ENCODE results near the gene C1QTNF8.

Gene C1QTNF8

DNA sequence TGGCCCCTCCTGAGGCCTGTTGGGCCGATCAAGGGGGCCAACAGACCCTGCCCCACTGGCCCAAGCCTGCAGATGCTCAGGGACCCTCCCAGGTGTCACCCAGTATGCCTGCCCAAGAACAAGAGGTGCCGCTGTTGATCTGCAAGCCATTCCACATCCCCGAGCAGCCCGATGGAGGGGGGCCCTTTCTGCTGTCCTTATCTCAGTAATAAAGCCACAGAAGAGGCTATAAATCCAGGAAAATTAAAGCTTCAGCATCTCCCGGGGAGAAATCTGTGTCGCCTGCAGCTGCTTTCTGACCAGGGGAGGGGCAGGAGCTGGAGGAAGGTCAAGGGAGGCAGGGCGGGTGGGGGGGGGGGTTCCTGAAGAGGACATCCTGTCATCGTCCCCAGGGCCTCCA lies 45.1 kb upstream of the C1QTNF8 start:
- no peak overlapping the region for H3K27ac ChIP-seq (ENCODE audit: insufficient read depth in 1 of 2, low read depth in 1 of 2, low read length in 2 of 2, poor library complexity in 1 of 2, severe bottlenecking in 2 of 2)
- no peaks in the 10 kb centered on the region for H3K4me1 ChIP-seq (ENCODE audit: control extremely low read depth in 1 of 4, control insufficient read depth in 4 of 4, insufficient read depth in 4 of 4, low read length in 3 of 4)
- H3K9me3 ChIP-seq (ENCODE audit: control extremely low read depth in 1 of 5, control insufficient read depth in 4 of 5, insufficient read depth in 2 of 5, low read depth in 1 of 5, low read length in 4 of 5): no peaks in the 10 kb centered on the region
- ChIA-PET CTCF (no interaction called here), POLR2A (no interaction called here)
- peaks cover 0 to 47% (median 5%) of the 10 kb centered on the region in 5 experiments for H3K27me3 ChIP-seq (replicated peaks in 2 of 5; ENCODE audit: control insufficient read depth in 4 of 5, insufficient read depth in 5 of 5, low read length in 4 of 5)
- H3K36me3 ChIP-seq (ENCODE audit: control insufficient read depth in 4 of 4, insufficient read depth in 4 of 4, low read length in 3 of 4): no peaks in the 10 kb centered on the region
- no peak overlapping the region for H3K4me3 ChIP-seq (ENCODE audit: control insufficient read depth in 1 of 7, extremely low read depth in 1 of 7, insufficient read depth in 4 of 7, low read depth in 2 of 7, low read length in 6 of 7)
- no peak for DNase-seq
- WGBS (ENCODE audit: insufficient coverage): 54% methylated on average over 6 of the region's 8 CpGs

- ChIA-PET CTCF (no interaction called here), POLR2A (no interaction called here)
- Histone ChIP-seq H3K27ac (ENCODE audit: insufficient read depth in 1 of 2, low read depth in 1 of 2, low read length in 2 of 2, poor library complexity in 1 of 2, severe bottlenecking in 2 of 2) (no peak overlapping the region), H3K27me3 (replicated peaks in 2 of 5; ENCODE audit: control insufficient read depth in 4 of 5, insufficient read depth in 5 of 5, low read length in 4 of 5) (peaks cover 0 to 48% (median 5%) of the 10 kb centered on the region in 5 experiments), H3K4me1 (ENCODE audit: control extremely low read depth in 1 of 4, control insufficient read depth in 4 of 4, insufficient read depth in 4 of 4, low read length in 3 of 4) (no peaks in the 10 kb centered on the region), H3K36me3 (ENCODE audit: control insufficient read depth in 4 of 4, insufficient read depth in 4 of 4, low read length in 3 of 4) (no peaks in the 10 kb centered on the region), H3K9me3 (ENCODE audit: control extremely low read depth in 1 of 5, control insufficient read depth in 4 of 5, insufficient read depth in 2 of 5, low read depth in 1 of 5, low read length in 4 of 5) (no peaks in the 10 kb centered on the region), H3K4me3 (ENCODE audit: control insufficient read depth in 1 of 7, extremely low read depth in 1 of 7, insufficient read depth in 4 of 7, low read depth in 2 of 7, low read length in 6 of 7) (no peak overlapping the region)
- 92% methylated on average over 18 of the region's 23 CpGs for WGBS (ENCODE audit: insufficient coverage)
- DNase-seq: no peak
Measured at GRCh38 chr16:1140582-1141162, 44.6 kb upstream of the C1QTNF8 start.

DNA sequence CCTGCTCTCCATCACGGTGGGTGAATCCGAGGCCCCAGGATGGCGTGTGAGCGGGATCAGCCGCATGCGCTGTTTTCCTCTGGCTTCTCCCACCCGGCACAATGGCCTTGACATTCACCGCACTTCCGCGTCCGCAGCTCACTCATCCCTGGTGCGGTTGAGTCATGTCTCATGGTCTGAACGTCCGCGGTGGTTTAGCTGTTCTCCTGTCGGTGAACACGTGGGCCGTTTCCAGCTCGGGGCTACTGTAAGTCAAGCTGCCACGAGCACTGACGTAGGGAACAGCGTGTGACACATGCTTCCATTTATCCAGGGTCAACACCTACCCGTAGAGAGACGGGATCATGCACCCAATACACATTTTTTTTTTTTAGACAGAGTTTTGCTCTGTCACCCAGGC lies 41.6 kb upstream of the C1QTNF8 start:
- WGBS (ENCODE audit: insufficient coverage): 89% methylated on average over 22 of the region's 24 CpGs
- H3K27ac ChIP-seq (ENCODE audit: insufficient read depth in 1 of 2, low read depth in 1 of 2, low read length in 2 of 2, poor library complexity in 1 of 2, severe bottlenecking in 2 of 2): no peak overlapping the region
- H3K36me3 ChIP-seq (ENCODE audit: control insufficient read depth in 4 of 4, insufficient read depth in 4 of 4, low read length in 3 of 4): no peaks in the 10 kb centered on the region
- DNase-seq: no peak
- ChIA-PET POLR2A (interaction anchor here (0.7 kb wide), 2 partner anchors 43 to 153 kb away, joined by 3 to 7 read pairs; no protein-coding TSS in a partner anchor), CTCF (no interaction called here)
- no peaks in the 10 kb centered on the region for H3K4me1 ChIP-seq (ENCODE audit: control extremely low read depth in 1 of 4, control insufficient read depth in 4 of 4, insufficient read depth in 4 of 4, low read length in 3 of 4)
- peaks cover 0 to 30% (median 3%) of the 10 kb centered on the region in 5 experiments for H3K27me3 ChIP-seq (replicated peaks in 2 of 5; ENCODE audit: control insufficient read depth in 4 of 5, insufficient read depth in 5 of 5, low read length in 4 of 5)
- no peak overlapping the region for H3K4me3 ChIP-seq (ENCODE audit: control insufficient read depth in 1 of 7, extremely low read depth in 1 of 7, insufficient read depth in 4 of 7, low read depth in 2 of 7, low read length in 6 of 7)
- no peaks in the 10 kb centered on the region for H3K9me3 ChIP-seq (ENCODE audit: control extremely low read depth in 1 of 5, control insufficient read depth in 4 of 5, insufficient read depth in 2 of 5, low read depth in 1 of 5, low read length in 4 of 5)

DNA sequence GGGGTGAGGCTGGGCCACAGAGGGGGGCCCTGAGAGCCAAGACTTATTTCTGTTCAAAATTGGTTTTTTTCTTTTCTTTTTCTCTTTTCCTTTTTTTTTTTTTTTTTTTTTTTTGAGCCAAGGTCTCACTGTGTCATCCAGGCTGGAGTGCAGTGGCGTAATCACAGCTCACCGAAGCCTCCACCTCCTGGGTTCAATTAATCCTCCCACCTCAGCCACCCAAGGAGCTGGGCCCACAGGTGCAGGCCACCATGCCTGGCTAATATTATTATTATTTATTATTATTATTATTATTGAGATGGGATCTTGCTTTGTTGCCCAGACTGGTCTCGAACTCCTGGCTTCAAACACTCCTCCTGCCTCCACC lies 39.4 kb upstream of the C1QTNF8 start:
- no peak overlapping the region for H3K4me3 ChIP-seq (ENCODE audit: control insufficient read depth in 1 of 7, extremely low read depth in 1 of 7, insufficient read depth in 4 of 7, low read depth in 2 of 7, low read length in 6 of 7)
- ChIA-PET POLR2A (no interaction called here), CTCF (interaction anchor here (1.0 to 1.1 kb wide), 2 partner anchors 11 to 20 kb away, joined by 3 read pairs; no protein-coding TSS in a partner anchor)
- no peaks in the 10 kb centered on the region for H3K4me1 ChIP-seq (ENCODE audit: control extremely low read depth in 1 of 4, control insufficient read depth in 4 of 4, insufficient read depth in 4 of 4, low read length in 3 of 4)
- WGBS (ENCODE audit: insufficient coverage): no CpG with 5 or more reads among the region's 3 CpGs
- peaks cover 0 to 18% (median 3%) of the 10 kb centered on the region in 5 experiments for H3K27me3 ChIP-seq (replicated peaks in 2 of 5; ENCODE audit: control insufficient read depth in 4 of 5, insufficient read depth in 5 of 5, low read length in 4 of 5)
- H3K36me3 ChIP-seq (ENCODE audit: control insufficient read depth in 4 of 4, insufficient read depth in 4 of 4, low read length in 3 of 4): no peaks in the 10 kb centered on the region
- no peak overlapping the region for H3K27ac ChIP-seq (ENCODE audit: insufficient read depth in 1 of 2, low read depth in 1 of 2, low read length in 2 of 2, poor library complexity in 1 of 2, severe bottlenecking in 2 of 2)
- H3K9me3 ChIP-seq (ENCODE audit: control extremely low read depth in 1 of 5, control insufficient read depth in 4 of 5, insufficient read depth in 2 of 5, low read depth in 1 of 5, low read length in 4 of 5): no peaks in the 10 kb centered on the region
- no peak for DNase-seq

GRCh38 chr16:1134776-1135458 lies 38.9 kb upstream of the C1QTNF8 start:
- peaks cover 0 to 17% (median 3%) of the 10 kb centered on the region in 5 experiments for H3K27me3 ChIP-seq (replicated peaks in 2 of 5; ENCODE audit: control insufficient read depth in 4 of 5, insufficient read depth in 5 of 5, low read length in 4 of 5)
- POLR2A ChIA-PET: no interaction called here

DNA sequence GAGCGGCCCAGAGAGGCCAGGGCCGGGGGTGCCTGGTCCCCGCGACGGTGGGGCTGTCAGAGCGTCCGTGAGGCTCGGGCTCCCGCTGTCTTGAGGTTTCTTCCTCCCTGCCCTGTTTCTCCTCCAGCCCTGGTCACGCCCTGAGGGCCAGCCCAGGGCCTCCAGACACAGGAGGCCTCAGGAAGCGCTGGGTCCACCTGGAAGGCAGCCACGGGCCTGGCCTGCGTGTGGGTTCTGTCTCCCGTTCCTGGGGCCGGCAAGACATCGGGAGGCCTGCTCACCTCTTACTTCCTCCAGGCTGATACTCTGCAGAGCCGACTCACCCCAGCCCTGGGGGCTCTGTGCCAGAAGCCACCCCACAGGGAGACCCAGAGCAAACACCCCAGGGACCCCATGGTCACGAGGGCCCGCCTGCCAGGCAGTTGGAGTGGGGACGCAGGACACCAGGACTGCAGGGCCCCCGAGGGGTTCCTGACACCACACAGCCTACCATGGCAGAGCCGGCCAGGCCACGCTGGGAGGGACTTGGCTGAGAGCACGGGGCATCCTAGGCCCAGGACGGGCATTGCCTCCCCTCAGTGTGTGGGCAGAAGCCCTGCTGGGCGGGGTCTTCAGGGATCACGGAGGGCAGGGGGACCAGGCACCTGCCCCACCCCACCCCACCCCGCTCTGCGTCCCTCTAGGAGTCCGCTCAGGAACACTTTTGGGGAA lies 37.9 kb upstream of the C1QTNF8 start:
- Histone ChIP-seq H3K4me1 (ENCODE audit: control extremely low read depth in 1 of 4, control insufficient read depth in 4 of 4, insufficient read depth in 4 of 4, low read length in 3 of 4) (no peaks in the 10 kb centered on the region), H3K27ac (ENCODE audit: insufficient read depth in 1 of 2, low read depth in 1 of 2, low read length in 2 of 2, poor library complexity in 1 of 2, severe bottlenecking in 2 of 2) (no peak overlapping the region), H3K27me3 (replicated peaks in 2 of 5; ENCODE audit: control insufficient read depth in 4 of 5, insufficient read depth in 5 of 5, low read length in 4 of 5) (peaks cover 0 to 14% (median 0%) of the 10 kb centered on the region in 5 experiments), H3K4me3 (ENCODE audit: control insufficient read depth in 1 of 7, extremely low read depth in 1 of 7, insufficient read depth in 4 of 7, low read depth in 2 of 7, low read length in 6 of 7) (no peak overlapping the region), H3K9me3 (ENCODE audit: control extremely low read depth in 1 of 5, control insufficient read depth in 4 of 5, insufficient read depth in 2 of 5, low read depth in 1 of 5, low read length in 4 of 5) (no peaks in the 10 kb centered on the region), H3K36me3 (ENCODE audit: control insufficient read depth in 4 of 4, insufficient read depth in 4 of 4, low read length in 3 of 4) (no peaks in the 10 kb centered on the region)
- POLR2A ChIA-PET: no interaction called here
- 73% methylated on average over 21 of the region's 30 CpGs for WGBS (ENCODE audit: insufficient coverage)
- DNase-seq: no peak
- CTCF ChIA-PET: no interaction called here

More at GRCh38 chr16:1134776-1135458, 38.9 kb upstream of the C1QTNF8 start:
- WGBS (ENCODE audit: insufficient coverage): 80% methylated on average over 20 of the region's 30 CpGs
- no peak for DNase-seq
- no peaks in the 10 kb centered on the region for H3K4me1 ChIP-seq (ENCODE audit: control extremely low read depth in 1 of 4, control insufficient read depth in 4 of 4, insufficient read depth in 4 of 4, low read length in 3 of 4)
- H3K36me3 ChIP-seq (ENCODE audit: control insufficient read depth in 4 of 4, insufficient read depth in 4 of 4, low read length in 3 of 4): no peaks in the 10 kb centered on the region
- CTCF ChIA-PET: interaction anchor here (1.0 to 1.1 kb wide), 2 partner anchors 11 to 21 kb away, joined by 3 read pairs; no protein-coding TSS in a partner anchor
- no peak overlapping the region for H3K4me3 ChIP-seq (ENCODE audit: control insufficient read depth in 1 of 7, extremely low read depth in 1 of 7, insufficient read depth in 4 of 7, low read depth in 2 of 7, low read length in 6 of 7)
- no peaks in the 10 kb centered on the region for H3K9me3 ChIP-seq (ENCODE audit: control extremely low read depth in 1 of 5, control insufficient read depth in 4 of 5, insufficient read depth in 2 of 5, low read depth in 1 of 5, low read length in 4 of 5)
- H3K27ac ChIP-seq (ENCODE audit: insufficient read depth in 1 of 2, low read depth in 1 of 2, low read length in 2 of 2, poor library complexity in 1 of 2, severe bottlenecking in 2 of 2): no peak overlapping the region

- POLR2A ChIA-PET: no interaction called here
- Histone ChIP-seq H3K36me3 (ENCODE audit: control insufficient read depth in 4 of 4, insufficient read depth in 4 of 4, low read length in 3 of 4) (no peaks in the 10 kb centered on the region), H3K9me3 (ENCODE audit: control extremely low read depth in 1 of 5, control insufficient read depth in 4 of 5, insufficient read depth in 2 of 5, low read depth in 1 of 5, low read length in 4 of 5) (no peaks in the 10 kb centered on the region), H3K27ac (ENCODE audit: insufficient read depth in 1 of 2, low read depth in 1 of 2, low read length in 2 of 2, poor library complexity in 1 of 2, severe bottlenecking in 2 of 2) (no peak overlapping the region), H3K4me1 (ENCODE audit: control extremely low read depth in 1 of 4, control insufficient read depth in 4 of 4, insufficient read depth in 4 of 4, low read length in 3 of 4) (no peaks in the 10 kb centered on the region), H3K27me3 (replicated peaks in 2 of 5; ENCODE audit: control insufficient read depth in 4 of 5, insufficient read depth in 5 of 5, low read length in 4 of 5) (peaks cover 0 to 11% (median 0%) of the 10 kb centered on the region in 5 experiments), H3K4me3 (ENCODE audit: control insufficient read depth in 1 of 7, extremely low read depth in 1 of 7, insufficient read depth in 4 of 7, low read depth in 2 of 7, low read length in 6 of 7) (no peak overlapping the region)
- no peak for DNase-seq
- 86% methylated on average over 18 of the region's 18 CpGs for WGBS (ENCODE audit: insufficient coverage)
- CTCF ChIA-PET: no interaction called here
Measured at GRCh38 chr16:1133271-1133670, 37.2 kb upstream of the C1QTNF8 start.
